HG03378 (cell line): ENCODE data around the gene BPGM.

Experiments used
- ATAC-seq: cut with Tn5 transposase; IDR thresholded peaks from one replicate; pipeline ENCODE4 v1.9.1; 2021; ENCODE audit warnings: mild to moderate bottlenecking, moderate library complexity; ENCODE audit not compliant: unreplicated experiment

BPGM gene

DNA sequence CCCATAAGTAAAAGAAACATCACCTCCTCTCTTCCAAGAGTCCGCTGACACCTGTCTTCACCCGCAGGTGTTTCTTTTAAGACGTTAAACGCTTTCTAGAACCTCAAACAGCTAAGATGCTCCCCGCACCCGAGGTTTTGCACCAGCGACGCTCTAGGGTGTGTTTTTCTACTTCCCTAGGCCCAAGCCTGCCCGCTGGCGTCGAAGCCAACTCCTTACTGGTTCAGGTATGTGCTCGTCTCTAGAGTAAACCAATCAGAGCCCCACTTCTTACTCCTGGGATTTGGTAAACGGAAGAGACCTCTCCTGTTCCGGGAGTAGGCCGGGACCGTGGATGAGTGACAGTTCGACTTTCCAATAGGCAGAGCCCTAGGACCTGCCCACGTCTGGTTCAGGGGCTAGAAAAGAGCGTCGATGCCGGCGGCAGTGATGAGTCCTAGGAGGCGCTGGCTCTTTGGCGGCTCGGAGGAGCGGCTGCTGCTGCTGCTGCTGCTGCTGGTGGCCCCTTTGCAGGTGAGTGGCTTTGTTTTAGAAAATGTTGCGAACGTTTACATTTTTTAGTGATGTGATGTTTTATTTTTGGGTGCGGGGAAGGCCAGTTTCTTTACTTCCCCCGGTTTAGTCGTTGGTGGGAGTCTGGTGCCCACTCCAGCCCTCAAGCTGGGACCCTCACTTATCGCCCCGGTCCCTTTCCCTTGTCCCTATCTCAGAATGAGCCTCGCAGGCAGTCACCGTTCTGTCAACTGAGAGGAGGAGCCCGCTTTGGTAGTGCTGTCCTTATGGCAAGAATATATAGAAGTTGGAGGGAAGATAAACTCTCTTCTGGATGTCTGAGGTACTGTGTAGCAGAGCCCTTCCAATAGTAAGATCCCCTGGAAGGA lies at the start of gene BPGM:
Gene BPGM (plus strand): TSS at position 429 of the 881 bp plus-strand sequence. CDS start 14,655 bp downstream, outside the sequence.
- ATAC-seq: peak; percentile 99

DNA sequence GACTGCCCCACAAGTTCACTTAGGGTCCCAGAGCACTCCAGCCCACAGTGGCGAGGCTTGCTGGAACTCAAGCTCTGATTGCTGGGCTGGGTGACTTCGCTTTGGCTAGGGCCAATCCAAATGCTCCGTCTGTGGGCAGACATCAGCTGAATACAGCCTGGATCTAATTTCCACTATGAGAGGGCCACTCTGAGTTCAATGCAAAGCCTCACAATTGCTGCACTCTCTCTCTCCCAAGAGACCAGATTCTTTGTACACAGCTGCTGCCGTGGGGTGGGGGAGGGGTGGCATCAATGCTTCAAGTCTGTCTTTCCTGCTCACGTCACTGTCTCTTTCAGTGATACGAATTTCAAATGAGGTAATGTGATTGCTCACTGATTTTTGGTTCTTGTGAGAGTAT lies 47.3 kb upstream of the BPGM start:
- no peak for ATAC-seq

DNA sequence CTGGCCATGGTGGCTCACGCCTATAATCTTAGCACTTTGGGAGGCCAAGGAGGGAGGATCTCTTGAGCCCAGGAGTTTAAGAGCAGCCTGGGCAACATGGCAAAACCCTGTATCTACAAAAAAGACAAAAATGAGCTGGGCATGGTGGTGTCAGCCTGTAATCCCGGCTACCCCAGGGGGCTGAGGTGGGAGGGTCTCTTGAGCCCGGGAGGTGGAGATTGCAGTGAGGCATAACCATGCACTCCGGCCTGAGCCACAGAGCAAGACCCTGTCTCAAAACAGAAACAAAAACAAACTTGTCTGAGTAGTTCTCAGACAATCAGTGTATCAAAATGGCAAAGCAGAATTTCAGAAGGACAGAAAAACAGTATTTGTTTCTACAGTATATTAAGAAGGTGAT lies 45.2 kb upstream of the BPGM start:
- no peak for ATAC-seq

DNA sequence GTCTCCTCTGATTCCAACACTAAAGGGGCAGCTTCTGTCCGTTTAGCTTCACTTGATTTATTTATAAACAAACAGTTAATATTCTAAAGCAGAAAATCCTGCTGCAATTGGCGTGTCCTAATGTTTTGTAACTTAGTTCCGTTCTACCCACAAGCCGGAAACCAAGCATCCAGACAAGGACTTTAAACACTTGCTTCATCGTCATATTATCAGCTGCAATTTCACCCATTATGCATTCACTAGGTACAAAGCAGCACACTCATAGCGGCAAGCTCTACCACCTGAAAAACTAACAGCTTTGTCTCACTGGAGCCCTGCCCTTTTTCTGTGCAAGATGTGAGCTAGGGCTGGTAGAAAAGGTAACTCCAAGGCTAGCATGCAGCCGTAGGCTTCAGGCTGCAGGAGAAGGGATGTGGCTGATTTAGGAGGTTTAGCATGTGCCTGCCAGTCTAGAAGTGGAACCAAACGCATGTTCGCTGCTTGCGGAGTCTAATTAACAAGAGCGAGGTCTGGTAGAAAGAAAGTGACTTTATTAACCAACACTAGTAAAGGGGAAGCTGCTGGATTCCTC lies 43.7 kb upstream of the BPGM start:
- no peak for ATAC-seq

DNA sequence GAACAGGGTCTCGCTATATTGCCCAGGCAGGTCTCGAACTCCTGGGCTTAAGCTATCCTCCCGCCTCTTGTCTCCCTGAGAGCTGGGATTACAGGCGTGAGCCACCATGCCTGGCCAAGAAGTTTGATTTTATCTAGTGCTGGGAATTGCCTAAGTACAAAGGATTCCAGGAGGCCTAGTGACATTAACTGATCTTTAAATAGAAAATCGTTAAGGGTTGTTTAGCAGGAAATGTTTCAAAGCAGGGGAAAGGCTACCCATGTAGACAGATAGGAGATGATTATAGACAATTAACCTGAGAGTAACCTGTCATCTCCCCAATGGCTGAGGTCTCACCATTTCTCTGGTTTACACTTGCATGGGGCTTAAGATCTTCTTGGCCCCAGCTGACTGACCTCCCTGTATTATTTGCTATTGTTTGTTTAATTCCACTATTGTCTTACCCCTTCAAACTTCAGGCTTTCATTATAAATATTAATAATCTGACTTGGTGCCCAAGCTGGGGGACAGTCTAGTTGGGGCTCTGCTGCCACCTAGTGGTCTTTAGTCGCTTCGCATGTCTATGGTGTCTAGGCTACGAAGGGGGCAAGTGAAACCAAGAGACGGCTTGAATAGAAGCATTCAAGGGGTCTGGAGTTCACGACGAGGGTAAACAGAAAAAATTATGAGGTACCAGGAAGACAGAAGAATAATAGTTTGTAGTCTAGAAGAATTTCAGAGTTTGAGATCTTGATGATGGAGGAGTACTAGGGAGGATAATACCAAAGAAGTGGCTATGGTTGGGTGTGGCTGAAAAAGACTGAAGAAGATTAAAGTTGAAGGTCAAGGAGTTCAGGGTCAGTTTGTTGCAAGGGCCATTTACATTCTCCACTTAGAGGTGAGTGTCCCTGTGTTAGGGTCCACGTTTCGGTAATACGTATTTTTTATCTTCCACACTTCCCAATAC lies 40.4 kb upstream of the BPGM start:
- peak; percentile 71 for ATAC-seq

DNA sequence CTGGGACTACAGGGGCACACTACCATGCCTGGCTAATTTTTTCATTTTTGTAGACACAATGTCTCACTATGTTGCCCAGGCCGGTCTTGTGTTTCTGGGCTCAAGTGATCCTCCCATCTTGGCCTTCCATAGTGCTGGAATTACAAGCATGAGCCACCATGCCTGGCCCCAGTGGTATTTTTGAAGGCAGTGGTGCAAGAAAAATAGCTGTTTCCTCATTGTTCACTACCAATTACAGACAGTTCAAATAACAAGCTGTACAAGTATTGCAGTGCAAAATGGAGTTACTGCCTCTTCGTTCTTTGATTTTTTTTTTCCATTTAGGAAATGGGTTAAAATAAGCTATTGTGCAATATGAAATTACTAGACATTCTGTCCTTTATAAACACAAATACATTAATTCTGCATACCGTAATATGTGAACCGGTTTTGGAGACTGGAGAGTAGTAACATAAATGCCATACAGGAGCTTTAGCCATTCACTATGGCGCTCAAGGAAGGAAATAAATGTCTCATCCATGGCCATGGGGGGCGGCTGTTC lies 35.0 kb upstream of the BPGM start:
- no peak for ATAC-seq

DNA sequence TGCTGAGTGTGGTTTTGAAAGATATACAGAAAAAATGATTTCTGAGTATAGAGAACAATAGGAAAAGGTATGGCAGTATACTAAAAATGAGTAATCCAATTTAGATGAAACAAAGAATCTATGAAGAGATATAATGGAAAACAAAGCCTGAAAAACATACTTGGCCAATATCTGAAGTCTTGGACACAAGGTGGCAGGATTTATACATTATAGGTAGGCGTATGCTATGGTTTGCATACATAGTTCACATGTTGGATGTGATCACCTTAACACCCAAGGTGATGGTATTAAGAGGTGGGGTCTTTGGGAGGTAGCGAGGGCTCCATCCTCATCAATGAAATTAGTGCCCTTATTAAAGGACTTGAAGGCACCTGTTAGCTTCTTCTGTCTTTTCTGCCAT lies 34.5 kb upstream of the BPGM start:
- no peak for ATAC-seq

DNA sequence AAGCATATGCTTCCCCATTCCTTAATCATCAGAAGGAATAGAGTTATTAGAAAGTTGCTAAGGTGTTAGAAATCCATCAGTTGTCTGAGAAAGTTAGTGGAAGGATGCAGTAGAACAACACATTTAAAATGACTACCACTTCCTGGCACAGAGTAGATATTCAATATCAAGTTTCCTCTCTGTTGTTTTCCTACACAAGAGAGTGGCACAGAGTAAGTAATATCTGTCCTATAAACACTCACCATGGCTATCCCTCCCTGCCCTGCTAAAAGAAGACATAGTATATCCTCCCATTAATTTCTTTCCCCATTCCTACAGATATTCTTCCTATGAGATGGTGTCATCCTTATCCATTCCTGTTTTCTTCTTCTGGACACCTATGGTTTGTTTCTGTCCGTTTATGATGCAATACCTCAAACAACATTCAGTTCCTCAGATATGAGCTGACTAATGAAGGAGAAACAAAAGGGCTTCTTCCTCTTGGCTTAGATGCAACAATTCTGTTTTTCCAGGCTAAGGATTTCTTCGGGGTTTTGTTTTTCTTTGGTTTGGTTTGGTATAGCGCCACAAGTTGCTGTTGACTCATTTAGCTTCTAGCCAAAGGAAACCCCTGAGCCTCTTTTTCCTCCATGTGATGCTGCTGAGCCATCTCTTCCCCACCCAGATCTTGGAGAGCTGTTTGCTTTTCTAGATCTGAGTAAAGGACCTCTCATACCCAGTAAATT lies 32.9 kb upstream of the BPGM start:
- no peak for ATAC-seq

DNA sequence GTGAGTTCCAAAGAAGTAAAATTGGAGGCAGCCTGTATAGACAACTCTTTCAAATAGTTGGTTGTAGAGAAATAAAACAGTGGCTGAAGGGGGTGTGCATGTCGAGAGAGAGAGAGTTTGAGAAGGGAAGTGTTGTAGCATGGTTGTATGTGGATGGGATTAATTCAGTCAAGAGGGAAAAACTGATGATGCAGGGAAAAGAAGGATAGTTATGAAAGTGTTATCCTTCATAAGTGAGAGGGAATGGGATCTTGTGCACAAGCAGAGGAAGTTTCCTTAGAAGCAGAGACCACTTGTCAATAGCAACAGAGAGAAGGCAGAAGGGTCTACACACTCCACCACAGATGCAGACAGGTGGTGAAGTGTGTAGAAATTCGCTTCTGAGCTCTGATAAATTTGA lies 30.0 kb upstream of the BPGM start:
- no peak for ATAC-seq

DNA sequence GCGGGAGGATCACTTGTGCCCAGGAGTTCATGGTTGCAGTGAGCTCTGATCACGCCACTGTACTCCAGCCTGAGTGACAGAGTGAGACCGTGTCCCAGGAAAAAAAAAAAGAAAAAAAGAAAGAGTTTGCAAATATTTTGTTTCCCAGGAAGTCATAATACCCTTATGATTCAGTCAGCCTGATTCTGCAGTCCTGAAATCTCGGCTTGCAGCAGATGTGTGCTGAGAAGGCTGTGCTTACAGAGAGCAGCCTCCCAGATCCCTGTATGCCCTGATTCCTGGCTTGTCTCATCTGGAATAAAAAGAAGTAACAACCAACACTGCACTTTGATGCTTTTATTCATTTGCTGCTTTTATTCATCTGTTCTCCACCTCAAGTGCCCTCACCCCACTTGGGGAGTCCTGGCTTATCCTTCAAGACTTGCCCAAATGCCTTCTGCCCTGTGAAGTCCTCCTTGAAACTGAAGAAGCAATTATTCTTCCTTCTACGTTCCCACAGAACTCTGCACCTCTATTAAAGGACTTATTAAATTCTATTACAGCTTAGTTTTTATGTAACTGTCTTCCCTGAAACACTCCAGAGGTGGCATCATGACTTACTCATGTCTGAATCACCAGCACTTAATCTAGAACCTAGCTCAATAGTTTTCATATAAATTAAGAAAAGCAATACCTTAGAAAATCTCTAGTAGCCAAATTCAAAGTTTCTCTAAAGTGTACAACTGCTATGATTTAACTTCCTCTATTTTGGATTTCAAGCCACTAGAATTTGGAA lies 27.7 kb upstream of the BPGM start:
- ATAC-seq: no peak

DNA sequence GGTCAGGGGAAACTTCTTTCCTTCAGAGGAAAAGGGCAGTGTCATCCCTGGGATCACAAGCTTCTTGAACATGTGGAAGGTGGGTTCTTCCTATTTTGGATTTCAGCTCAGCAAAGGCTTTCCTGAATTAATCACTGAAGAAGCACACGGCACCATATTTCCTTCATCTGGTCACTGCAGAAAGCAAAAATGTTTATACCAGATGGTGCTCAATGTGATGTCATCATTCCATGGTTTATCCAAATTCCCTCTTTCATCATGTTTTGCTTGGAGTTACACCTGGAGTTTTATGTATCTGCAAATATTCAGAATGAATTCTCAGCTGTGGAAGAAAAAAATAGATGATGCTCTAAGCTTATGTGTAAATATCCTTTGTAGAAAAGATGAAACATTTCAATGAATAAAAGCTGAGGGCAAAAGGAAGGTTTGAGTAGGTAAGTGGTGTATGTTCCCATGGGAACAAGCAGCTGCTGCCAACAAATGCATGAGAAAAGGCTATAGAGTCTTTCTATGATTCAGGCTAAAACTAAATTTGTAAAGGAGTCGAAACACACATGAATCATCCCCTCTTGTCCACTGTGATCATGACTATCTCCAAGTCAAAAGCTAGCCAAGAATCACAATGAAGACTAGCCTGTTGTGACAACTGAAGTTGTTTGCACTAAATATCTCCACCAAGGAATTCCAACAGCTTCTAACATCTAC lies 26.9 kb upstream of the BPGM start:
- no peak for ATAC-seq

DNA sequence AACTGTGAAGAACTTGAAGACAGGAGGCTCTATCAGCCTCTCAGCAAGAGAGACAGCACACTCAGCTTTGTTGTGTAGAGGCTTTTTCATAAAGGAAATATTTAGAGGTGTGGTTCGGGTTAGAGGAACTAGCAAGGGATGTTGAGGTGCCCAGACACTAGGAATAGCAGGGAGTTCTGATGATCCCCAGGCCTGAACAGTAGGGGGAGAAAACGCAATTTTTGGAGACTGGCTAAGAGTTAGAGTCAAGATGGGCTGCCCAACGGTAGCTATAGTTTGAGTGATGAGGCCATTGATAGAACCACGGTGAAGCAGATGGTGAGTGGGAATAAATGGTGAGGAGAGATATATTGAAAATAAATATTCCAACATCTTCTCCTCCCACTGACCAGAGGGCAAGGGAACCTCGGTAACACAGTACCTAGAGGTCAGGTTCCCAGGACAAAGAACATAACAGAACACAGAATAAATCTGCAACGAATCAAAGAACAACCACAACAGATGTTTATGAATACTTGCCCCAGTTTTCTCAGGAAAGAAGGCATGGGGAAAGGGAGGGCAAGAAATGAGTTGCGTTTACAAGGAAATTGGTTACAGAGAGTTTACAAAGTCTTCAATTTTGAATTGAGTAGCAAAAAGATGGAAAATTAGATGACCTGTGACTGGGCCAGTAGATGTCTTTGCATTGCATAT lies 24.2 kb upstream of the BPGM start:
- no peak for ATAC-seq

DNA sequence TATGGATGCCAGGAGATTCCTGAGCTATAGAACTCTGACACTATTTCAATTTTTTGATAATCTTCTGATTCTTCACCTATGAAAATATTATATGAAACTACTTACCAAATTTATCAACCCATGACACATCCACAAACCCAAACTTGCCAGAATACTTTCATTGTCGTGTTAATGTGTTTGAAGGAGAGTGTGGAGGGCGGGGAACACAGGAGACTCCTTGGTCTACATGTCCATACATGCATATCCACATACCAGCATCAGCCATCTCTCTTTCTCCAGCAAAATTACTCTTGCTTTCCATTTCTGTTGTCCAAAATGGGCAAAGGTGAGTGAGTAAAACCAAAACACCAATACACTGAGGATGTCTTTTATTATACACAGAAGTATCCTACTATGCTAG lies 23.5 kb upstream of the BPGM start:
- ATAC-seq: no peak

DNA sequence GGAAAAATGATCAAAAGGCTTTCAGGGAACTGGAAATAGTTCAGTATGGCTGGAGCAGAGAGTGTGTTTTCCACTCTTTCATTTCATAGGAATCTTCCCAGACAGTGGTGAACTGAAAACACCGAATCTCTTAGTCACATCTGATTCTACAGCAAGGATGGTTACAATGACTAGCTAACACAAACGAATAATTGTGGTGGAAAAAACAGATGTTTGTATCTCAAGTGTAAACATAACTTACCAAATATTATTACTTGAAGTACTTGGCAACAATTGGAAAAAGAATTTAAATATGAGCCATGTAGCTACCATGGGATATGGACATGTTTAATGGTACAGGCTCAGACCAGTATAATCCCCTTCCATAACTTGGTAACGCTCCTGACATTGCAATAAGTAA lies 21.1 kb upstream of the BPGM start:
- ATAC-seq: no peak

DNA sequence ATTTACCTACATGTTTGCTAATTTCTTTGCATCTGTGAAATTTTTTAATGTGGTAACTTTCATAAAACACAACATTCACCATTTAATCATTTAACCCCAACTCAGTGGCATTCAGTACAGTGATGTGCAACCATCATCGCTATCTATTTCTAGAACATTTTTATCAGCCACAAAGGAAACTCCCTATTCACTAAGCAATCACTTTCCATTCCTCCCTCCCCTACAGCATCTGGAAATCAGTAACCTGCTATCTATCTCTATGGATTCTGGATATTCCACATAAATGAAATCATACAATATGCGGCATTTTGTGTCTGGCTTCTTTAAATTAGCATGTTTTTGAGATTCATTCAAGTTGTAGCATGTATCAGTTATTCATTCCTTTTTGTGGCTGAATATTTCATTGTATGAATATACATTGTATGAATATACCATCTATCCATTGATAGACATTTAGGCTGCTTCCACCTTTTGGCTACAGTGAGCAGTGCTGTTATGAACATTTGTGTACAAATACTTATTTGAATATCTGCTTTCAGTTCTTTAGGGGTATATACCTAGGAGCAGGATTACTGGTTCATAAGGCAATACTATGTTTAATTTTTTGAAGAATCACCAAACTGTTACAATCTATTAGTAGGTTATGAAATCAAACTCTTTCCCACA lies 19.4 kb upstream of the BPGM start:
- ATAC-seq: no peak

DNA sequence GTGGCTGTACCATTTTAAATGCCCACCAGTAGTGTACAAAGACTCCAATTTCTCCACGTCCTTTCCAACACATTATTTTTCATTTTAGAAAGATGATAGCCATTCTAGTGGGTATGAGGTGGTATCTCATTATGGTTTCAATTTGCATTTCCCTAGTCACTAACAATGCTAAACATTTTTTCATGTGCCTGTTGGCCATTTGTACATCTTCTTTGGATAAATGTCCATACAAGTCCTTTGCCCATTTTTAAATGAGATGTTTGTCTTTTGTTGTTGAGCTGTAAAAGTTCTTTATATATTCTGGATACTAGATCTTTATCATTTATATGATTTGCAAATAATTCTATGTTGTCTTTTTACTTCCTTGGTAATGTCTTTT lies 18.9 kb upstream of the BPGM start:
- no peak for ATAC-seq

DNA sequence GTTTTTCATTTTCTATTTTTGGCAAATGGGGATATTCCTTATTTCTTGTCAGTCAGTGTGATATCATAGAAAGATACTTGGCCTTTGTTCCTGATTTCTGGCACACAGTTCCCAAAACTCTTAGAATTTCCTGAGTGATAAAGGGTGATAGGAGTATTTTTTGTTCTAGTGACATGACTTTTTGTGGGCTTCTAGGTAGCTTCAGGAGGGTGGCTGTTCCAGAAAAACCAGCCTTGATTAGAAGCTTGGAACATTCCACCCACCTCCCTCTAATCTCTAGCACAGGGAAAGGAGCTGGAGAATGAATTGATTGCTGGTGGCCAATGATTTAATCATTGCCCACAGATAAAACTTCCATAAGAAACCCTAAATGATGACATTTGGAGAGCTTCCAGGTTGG lies 17.2 kb upstream of the BPGM start:
- ATAC-seq: no peak

DNA sequence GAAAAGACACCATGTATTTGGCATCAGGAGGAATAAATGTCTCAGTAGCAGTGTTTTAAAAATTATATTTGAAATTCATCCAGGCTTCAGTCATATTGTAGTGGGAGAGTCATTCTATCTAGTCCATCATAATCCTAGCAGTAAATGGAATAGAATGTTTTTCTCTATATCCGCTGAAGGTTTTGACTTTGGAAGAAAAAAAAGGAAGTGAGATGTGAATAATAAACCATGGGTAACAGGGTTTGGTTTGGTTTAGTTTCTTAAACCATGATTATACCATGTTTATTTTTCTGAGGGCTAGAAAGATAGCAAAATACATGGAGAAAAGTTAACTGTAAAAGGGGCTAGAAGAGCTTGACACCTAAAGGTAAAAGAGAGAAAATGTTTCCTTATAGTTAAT lies 16.4 kb upstream of the BPGM start:
- ATAC-seq: no peak
